PFSK-1 (cell line): Measurements from ENCODE around the gene ATP1A1.

Experiments
- FOXP2 ChIP-seq: optimal IDR thresholded peaks from 2 replicates; pipeline ENCODE3; 2011; ENCODE audit warnings: borderline replicate concordance, control low read depth, inconsistent platforms; ENCODE audit not compliant: insufficient read depth; ENCODE audit errors: extremely low read length, extremely low read depth
- POLR2AphosphoS5 ChIP-seq: IDR thresholded peaks from 2 replicates; pipeline ENCODE4 v1.6.1; 2012; ENCODE audit warnings: low read depth, mild to moderate bottlenecking, control low read depth, low read length, moderate library complexity
- REST ChIP-seq, 2 experiments: IDR thresholded peaks; 2 replicates each; pipeline versions ENCODE4 v1.6.1 to v1.8.0; 2011 to 2012; ENCODE audit warnings: low read depth in 2 of 2, low read length in 2 of 2, control low read depth in 1 of 2, inconsistent platforms in 1 of 2, mild to moderate bottlenecking in 1 of 2, moderate library complexity in 1 of 2; ENCODE audit not compliant: insufficient read depth in 1 of 2
- SIN3A ChIP-seq: IDR thresholded peaks from 2 replicates; pipeline ENCODE4 v1.6.1; 2012; ENCODE audit warnings: mild to moderate bottlenecking, low read length, moderate library complexity, borderline replicate concordance; ENCODE audit not compliant: insufficient read depth
- TAF1 ChIP-seq: IDR thresholded peaks from 2 replicates; pipeline ENCODE4 v1.6.1; 2012; ENCODE audit warnings: low read length, control low read depth, borderline replicate concordance; ENCODE audit not compliant: insufficient read depth

Gene ATP1A1

GRCh38 chr1:116330846-116331245 lies 42.2 kb upstream of the ATP1A1 start:
- no peak for TF ChIP-seq REST (IDR thresholded peaks at IDR 0.05; ENCODE audit: insufficient read depth in 1 of 2, low read depth in 2 of 2, low read length in 2 of 2)
- no peak for TF ChIP-seq SIN3A
- no peak for TF ChIP-seq FOXP2
- TF ChIP-seq POLR2AphosphoS5 = no peak
- no peak for TF ChIP-seq TAF1

- TF ChIP-seq SIN3A (no peak), TAF1 (no peak), POLR2AphosphoS5 (no peak), FOXP2 (no peak), REST (IDR thresholded peaks at IDR 0.05; ENCODE audit: insufficient read depth in 1 of 2, low read depth in 2 of 2, low read length in 2 of 2) (no peak)
Observed at GRCh38 chr1:116331523-116331922, 41.5 kb upstream of the ATP1A1 start.

DNA sequence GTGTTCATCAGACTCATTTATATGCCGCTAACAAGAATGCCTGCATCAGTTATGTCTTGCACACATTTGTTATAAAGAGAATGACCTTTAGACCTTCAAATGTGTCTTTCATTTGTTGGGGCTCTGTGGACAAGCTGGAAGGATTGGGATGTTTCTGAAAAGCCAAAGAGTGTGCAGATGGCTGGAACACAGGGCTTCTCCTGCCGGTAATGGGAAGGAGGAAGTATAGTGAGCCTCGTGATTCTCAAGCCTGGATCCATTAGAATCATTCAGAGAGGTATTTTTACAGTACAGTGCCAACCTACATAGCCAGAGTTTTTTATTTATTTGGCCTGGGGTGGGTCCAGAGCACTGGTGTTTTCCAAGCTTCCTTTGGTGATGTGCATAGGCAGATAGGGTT lies 40.6 kb upstream of the ATP1A1 start:
- TF ChIP-seq TAF1 (no peak), SIN3A (no peak), REST (IDR thresholded peaks at IDR 0.05; ENCODE audit: insufficient read depth in 1 of 2, low read depth in 2 of 2, low read length in 2 of 2) (no peak), FOXP2 (no peak), POLR2AphosphoS5 (no peak)

- no peak for TF ChIP-seq REST (IDR thresholded peaks at IDR 0.05; ENCODE audit: insufficient read depth in 1 of 2, low read depth in 2 of 2, low read length in 2 of 2)
- no peak for TF ChIP-seq TAF1
- no peak for TF ChIP-seq POLR2AphosphoS5
- TF ChIP-seq FOXP2 = no peak
- TF ChIP-seq SIN3A = no peak
Observed at GRCh38 chr1:116333171-116334014, 39.7 kb upstream of the ATP1A1 start.
